ENCODE measurements around the gene EHBP1. TPM values are rescaled to one million over a fixed set of nuclear protein-coding genes. Genes with fewer than 3 reads are reported as not detected.

The EHBP1 gene
- total RNA-seq, 8 experiments from 2014 or later: 35.1 to 81.1 (median 54.6) TPM

- peak in 2 of 8 experiments; percentile 15 to 26 for ATAC-seq (replicated peaks in 6 of 8)
- Histone ChIP-seq H3K4me1 (replicated peaks in 1 of 2) (peaks cover 8 to 18% of the 10 kb centered on the region in 2 donors), H3K27ac (no peak overlapping the region), H3K4me3 (peak overlapping the region in 1 of 5 donors; percentile 4)
- WGBS, 10 experiments: 0 to 94% (median 8%) methylated on average over 2 to 25 of the region's 71 CpGs; no CpG with 5 or more reads in 1 of the 10 experiments
- in situ Hi-C loops (cut with MboI; ENCODE audit: low pct_unique_long_range_greater_than_20kb in 2 of 9, low sequenced_read_pairs in 9 of 9, unreplicated experiment in 9 of 9): loop anchor here in 1 of 9 experiments (25.0 kb wide), 1 partner anchor 235 kb away; no protein-coding TSS in a partner anchor
Measured at GRCh38 chr2:63047321-63048279, 342.1 kb downstream of the EHBP1 start.

GRCh38 chr2:63048367-63049171, 343.1 kb downstream of the EHBP1 start:
- WGBS, 10 experiments: 0 to 52% (median 6%) methylated on average over 2 to 25 of the region's 61 CpGs; no CpG with 5 or more reads in 1 of the 10 experiments
- H3K4me1 ChIP-seq (replicated peaks in 1 of 2): peaks cover 8 to 17% of the 10 kb centered on the region in 2 donors
- no peak for ATAC-seq (replicated peaks in 6 of 8)
- H3K4me3 ChIP-seq: no peak overlapping the region
- in situ Hi-C loops (cut with MboI; ENCODE audit: low pct_unique_long_range_greater_than_20kb in 2 of 9, low sequenced_read_pairs in 9 of 9, unreplicated experiment in 9 of 9): loop anchor here in 1 of 9 experiments (25.0 kb wide), 1 partner anchor 236 kb away; no protein-coding TSS in a partner anchor
- H3K27ac ChIP-seq: no peak overlapping the region

DNA sequence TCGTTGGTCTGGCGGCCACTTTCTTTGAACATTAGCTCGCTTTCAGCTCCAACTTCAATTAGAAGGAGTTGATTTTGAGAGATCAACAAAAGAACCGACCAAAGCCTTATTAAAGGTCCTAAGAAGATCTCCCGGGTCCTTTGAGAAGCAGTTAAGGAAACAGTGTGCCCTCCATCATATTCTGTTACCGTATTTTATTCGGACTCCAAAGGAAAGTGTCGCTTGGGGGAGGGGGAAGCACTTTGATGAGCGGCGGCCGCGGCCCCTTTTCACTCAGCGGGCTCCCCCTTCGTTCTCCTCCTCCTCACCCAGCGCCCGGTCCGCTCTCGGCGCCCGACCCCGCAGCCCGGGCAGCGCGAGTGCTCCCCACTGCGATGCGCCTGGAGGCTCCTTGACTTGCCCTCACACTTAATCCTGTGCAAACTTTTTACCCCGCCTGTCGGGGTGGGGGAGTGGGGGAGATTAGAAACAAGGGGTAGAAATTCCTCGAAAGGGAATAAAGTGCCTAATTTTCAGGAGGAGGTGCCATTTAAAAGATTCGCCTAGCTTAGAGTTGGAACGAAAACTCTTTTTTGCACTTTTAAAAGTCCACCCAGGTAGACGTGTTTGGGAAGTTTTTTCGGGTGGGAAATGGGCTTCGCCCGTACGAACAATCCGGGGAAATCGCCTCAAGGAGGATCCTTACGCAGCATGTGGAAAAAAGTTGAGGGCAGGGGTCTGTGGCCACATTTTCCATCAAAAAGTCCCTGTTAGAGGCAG, 343.9 kb downstream of the EHBP1 start:
- ATAC-seq (replicated peaks in 6 of 8): no peak
- Histone ChIP-seq H3K4me1 (replicated peaks in 1 of 2) (peaks cover 8 to 16% of the 10 kb centered on the region in 2 donors), H3K4me3 (peak overlapping the region in 1 of 5 donors; percentile 41), H3K27ac (no peak overlapping the region)
- in situ Hi-C loops (cut with MboI; ENCODE audit: low pct_unique_long_range_greater_than_20kb in 2 of 9, low sequenced_read_pairs in 9 of 9, unreplicated experiment in 9 of 9): loop anchor here in 1 of 9 experiments (25.0 kb wide), 1 partner anchor 237 kb away; no protein-coding TSS in a partner anchor
- WGBS, 10 experiments: 0 to 65% (median 5%) methylated on average over 6 to 18 of the region's 39 CpGs; no CpG with 5 or more reads in 2 of the 10 experiments

GRCh38 chr2:63049970-63050333, 344.4 kb downstream of the EHBP1 start:
- no peak overlapping the region for H3K27ac ChIP-seq
- H3K4me3 ChIP-seq: peak overlapping the region; percentile 21 to 42 (median 33)
- in situ Hi-C loops (cut with MboI; ENCODE audit: low pct_unique_long_range_greater_than_20kb in 2 of 9, low sequenced_read_pairs in 9 of 9, unreplicated experiment in 9 of 9): loop anchor here in 1 of 9 experiments (25.0 kb wide), 1 partner anchor 238 kb away; no protein-coding TSS in a partner anchor
- ATAC-seq (replicated peaks in 6 of 8): peak in 2 of 8 experiments; percentile 32 to 56
- 0 to 83% (median 0%) methylated on average over 1 to 14 of the region's 31 CpGs; no CpG with 5 or more reads in 4 of the 10 experiments for WGBS, 10 experiments
- H3K4me1 ChIP-seq (replicated peaks in 1 of 2): peaks cover 8 to 16% of the 10 kb centered on the region in 2 donors

DNA sequence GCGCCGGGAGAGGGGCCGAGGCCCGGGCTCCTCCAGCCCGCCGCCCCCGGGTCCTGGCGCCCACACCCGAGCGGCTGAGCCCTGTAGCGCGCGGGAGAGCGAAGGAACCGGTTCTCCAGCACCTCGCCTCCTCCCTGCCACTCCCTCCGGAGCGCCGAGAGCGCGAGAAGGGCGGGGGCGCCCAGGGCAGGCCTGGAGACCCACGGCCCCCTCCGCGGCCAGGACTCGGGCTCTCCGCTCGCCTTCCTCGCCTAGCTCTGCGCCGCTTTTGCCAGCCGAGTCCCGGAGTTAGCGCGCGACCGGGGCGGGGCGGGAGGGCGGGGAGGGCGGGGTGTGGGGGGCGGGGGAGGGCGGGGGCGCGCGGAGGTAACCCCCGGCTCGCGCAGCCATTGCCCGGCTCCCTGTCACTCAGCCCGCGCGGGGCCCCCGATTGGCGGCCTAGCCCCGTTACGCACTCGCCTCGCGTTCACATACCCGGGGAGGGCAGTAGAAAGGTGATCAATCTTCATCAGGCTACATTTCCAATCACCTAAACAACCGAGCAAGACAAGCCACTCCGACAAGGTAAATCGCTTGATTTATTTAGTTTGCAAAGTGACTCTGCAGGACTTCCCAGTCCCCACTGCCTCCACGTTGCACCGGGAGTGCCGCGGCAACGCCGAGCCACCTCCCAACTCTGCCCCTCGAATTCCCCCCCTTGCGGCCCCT, 345.0 kb downstream of the EHBP1 start, which contains the start of gene OTX1:
OTX1 (plus strand) TSS at position 497 of the 708 bp plus-strand sequence. CDS start 2,161 bp downstream, outside the sequence.
- 0% methylated on average over 1 to 2 of the region's 73 CpGs; no CpG with 5 or more reads in 6 of the 10 experiments for WGBS, 10 experiments
- Histone ChIP-seq H3K27ac (no peak within 1 kb of the TSS), H3K4me1 (replicated peaks in 1 of 2) (peaks cover 10 to 20% of the 10 kb centered on the region in 2 donors), H3K4me3 (peak within 1 kb of the TSS; percentile 21 to 42 (median 33))
- ATAC-seq (replicated peaks in 6 of 8): peak; percentile 57 to 86 (median 76)
- in situ Hi-C loops (cut with MboI; ENCODE audit: low pct_unique_long_range_greater_than_20kb in 2 of 9, low sequenced_read_pairs in 9 of 9, unreplicated experiment in 9 of 9): no loop called here

GRCh38 chr2:63051042-63051794, 345.7 kb downstream of the EHBP1 start:
- H3K27ac ChIP-seq: no peak overlapping the region
- in situ Hi-C loops (cut with MboI; ENCODE audit: low pct_unique_long_range_greater_than_20kb in 2 of 9, low sequenced_read_pairs in 9 of 9, unreplicated experiment in 9 of 9): no loop called here
- ATAC-seq (replicated peaks in 6 of 8): no peak
- peak overlapping the region in 4 of 5 donors; percentile 21 to 42 (median 37) for H3K4me3 ChIP-seq
- 0 to 67% (median 4%) methylated on average over 1 to 9 of the region's 42 CpGs; no CpG with 5 or more reads in 4 of the 10 experiments for WGBS, 10 experiments
- H3K4me1 ChIP-seq (replicated peaks in 1 of 2): peaks cover 13 to 20% of the 10 kb centered on the region in 2 donors

DNA sequence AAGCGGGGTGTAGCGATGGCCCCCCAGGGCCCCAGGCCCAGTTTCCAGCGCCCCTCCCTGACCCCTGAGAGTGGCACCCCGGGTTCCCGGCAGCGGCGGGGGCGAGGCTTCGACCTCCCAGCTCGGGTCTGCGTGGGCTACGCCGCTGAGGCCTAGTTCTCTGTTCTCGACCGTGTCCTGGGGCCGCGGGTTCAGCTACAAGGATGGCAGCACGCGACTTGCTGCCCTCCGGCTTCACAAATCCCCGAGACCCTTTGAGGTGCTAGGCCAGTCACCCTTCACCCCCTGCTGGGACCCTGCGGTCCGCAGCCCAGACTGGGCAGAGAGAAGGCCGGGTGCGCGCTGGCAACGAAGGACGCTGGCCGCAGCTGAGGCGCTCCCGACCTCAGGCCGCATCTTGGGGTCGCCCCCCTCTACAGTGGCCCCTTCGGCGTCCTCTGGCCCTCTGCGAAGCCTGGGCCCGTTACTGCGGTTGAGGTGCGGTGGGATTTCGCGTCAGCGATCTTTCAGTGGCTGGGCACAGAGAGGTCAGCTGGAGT, 346.4 kb downstream of the EHBP1 start:
- in situ Hi-C loops (cut with MboI; ENCODE audit: low pct_unique_long_range_greater_than_20kb in 2 of 9, low sequenced_read_pairs in 9 of 9, unreplicated experiment in 9 of 9): no loop called here
- Histone ChIP-seq H3K27ac (no peak overlapping the region), H3K4me1 (replicated peaks in 1 of 2) (peaks cover 13 to 20% of the 10 kb centered on the region in 2 donors), H3K4me3 (no peak overlapping the region)
- WGBS, 10 experiments: 10 to 100% (median 38%) methylated on average over 2 to 9 of the region's 42 CpGs; no CpG with 5 or more reads in 5 of the 10 experiments
- no peak for ATAC-seq (replicated peaks in 6 of 8)

- Histone ChIP-seq H3K4me1 (replicated peaks in 1 of 2) (peaks cover 13 to 15% of the 10 kb centered on the region in 2 donors), H3K27ac (no peak overlapping the region), H3K4me3 (no peak overlapping the region)
- whole genome bisulfite sequencing, 10 experiments: 34 to 97% (median 55%) methylated on average over 1 to 13 of the region's 27 CpGs; no CpG with 5 or more reads in 4 of the 10 experiments
- in situ Hi-C loops (cut with MboI; ENCODE audit: low pct_unique_long_range_greater_than_20kb in 2 of 9, low sequenced_read_pairs in 9 of 9, unreplicated experiment in 9 of 9): no loop called here
- ATAC-seq (replicated peaks in 6 of 8): no peak
Measured at GRCh38 chr2:63052411-63053080, 347.0 kb downstream of the EHBP1 start.

DNA sequence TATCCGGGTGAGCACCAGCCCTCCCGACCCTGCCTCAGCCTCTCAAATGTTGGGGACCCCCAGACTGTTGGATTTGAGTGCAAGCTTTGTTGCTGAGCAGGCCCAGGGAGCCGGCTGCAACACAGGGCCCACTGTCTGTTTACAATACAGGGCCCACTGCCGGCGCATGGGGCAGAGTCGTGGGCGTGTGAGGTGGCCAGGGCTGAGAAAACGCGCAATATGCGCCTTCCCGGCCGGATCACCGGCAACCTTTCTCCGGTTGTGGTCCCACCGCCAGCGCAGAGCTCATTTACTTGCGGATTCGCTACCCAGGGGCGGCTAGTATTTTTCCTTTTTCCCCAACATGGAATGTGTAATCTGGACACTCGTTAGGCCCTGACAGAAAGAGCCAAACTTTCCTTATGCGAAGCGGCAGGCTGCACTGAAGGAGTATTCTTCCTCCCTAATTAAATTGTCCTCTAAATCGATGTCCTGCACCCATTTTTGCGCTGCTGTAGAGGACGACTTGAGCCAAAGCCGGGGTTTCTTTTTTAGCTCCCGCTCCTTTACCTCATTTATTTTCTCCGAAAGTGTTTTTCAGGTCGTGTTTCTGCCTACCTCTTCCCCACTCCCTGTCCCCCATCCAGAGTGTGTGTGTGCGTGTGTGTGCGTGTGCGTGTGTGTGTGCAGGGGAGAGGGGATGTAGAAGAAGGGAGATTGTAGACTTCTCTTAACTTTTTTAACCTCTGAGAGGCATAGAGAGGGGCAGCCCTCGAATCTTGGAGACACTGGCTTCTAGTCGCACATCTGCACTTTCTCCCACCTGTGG, 347.8 kb downstream of the EHBP1 start:
- no peak for ATAC-seq (replicated peaks in 6 of 8)
- H3K4me3 ChIP-seq: no peak overlapping the region
- 0 to 100% (median 18%) methylated on average over 1 to 9 of the region's 34 CpGs; no CpG with 5 or more reads in 3 of the 10 experiments for WGBS, 10 experiments
- H3K27ac ChIP-seq: no peak overlapping the region
- H3K4me1 ChIP-seq (replicated peaks in 1 of 2): peaks cover 11 to 13% of the 10 kb centered on the region in 2 donors
- in situ Hi-C loops (cut with MboI; ENCODE audit: low pct_unique_long_range_greater_than_20kb in 2 of 9, low sequenced_read_pairs in 9 of 9, unreplicated experiment in 9 of 9): no loop called here

All from motor neuron (in vitro differentiated cells).